ENCODE data around the gene ITPR2.

Gene ITPR2

DNA sequence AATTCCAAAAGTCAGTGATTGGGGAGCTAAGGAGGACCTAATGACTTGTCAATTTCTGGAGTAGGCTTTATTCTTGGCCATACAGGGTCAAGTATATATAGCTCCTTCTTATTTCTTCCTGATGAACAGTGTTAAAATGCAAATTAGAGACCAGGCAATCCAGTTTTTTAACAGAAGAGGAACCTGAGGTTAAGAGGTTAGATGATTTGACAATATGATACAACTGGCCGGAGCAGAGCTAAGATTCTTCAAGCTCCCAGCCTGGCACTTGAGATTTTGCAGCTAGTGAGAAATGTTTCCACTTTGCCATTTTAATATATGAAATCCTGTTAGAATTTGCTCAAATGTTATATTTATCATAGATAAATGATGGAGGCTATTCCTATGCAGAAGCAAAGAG, 433.6 kb downstream of the ITPR2 start:
- DNase-seq (ENCODE audit: low read depth in 2 of 2) = no peak

DNA sequence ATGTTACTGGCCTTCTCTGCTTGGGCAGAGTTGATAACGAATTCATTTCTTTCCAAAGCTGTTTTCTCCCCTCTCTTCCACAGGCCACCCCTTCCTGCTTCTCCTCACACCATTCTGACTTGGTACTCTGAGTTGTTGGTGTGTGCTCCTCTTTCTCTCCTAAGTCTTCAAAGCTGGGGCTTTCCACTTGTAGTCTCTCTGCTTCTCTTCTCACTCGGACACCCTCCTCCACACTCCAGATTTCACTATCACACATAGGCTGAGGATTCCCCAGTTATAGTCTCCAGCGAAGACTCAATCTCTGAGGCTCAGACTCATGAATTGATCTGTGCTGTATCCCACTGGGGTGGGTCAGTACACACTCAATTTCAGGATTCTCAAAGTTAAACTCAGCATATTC, 436.6 kb downstream of the ITPR2 start:
- no peak for DNase-seq (ENCODE audit: low read depth in 2 of 2)

DNA sequence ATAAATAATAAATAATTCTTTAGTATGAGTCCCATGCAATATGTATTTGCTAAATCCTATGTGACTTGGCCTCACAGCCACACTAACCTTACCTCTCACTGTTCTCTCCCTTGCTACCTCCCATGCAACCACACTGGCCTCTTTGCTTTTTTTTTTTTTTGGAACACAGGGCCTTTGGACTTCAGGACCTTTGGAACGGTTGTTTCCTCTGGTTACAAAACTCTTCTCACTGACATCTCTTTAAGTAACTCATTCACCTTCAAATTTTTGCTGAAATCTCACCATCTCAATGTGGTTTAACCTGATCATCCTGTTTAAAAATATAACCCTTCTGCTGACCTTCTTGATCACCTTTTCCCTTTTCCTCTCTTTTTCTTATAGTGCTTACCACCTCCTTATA, 443.7 kb downstream of the ITPR2 start:
- DNase-seq (ENCODE audit: low read depth in 2 of 2) = no peak

DNA sequence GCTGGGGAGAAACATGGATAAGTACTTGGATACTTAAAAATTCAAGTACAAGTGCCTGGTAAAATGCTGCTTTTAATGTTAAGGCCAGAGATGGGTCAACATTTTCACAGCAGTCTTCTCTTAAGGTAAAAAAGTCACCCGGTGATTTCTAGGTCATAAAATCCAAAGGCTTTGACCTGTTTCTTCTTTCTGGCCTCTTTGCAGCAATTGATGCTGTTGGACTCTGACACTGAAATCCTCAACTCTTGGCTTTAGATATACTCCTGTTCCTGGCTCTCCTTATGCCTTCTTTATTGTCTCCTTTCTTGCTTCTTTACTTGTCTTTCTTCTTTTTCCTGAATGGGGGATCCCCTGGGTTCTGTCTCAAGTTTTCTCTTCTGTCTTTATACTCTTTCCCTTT, 448.5 kb downstream of the ITPR2 start:
- DNase-seq (ENCODE audit: low read depth in 2 of 2) = no peak

DNA sequence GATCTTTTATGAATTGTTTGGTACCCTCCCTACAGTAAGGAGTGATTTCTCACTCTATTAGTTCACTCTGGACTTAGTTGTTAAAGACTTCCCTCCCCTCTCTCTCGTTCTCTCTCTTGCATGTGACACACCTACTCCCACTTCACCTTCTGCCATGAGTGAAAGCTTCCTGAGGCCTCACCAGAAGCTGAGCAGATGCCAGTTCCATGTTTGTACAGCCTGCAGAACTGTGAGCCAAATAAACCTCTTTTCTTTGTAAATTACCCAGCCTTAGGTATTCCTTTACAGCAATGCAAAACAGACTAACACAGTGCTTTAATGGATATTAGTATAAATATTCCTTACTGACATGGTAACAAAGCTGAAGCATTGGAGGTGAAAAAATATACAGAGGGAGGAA, 450.0 kb downstream of the ITPR2 start:
- no peak for DNase-seq (ENCODE audit: low read depth in 2 of 2)

- DNase-seq (ENCODE audit: low read depth in 2 of 2) = no peak
These were observed 452.1 kb downstream of the ITPR2 start for GRCh38 chr12:26380897-26381296.

- DNase-seq (ENCODE audit: low read depth in 2 of 2) = no peak
These were observed 453.1 kb downstream of the ITPR2 start for GRCh38 chr12:26379777-26380467.

GRCh38 chr12:26378711-26379110, 454.3 kb downstream of the ITPR2 start:
- no peak for DNase-seq (ENCODE audit: low read depth in 2 of 2)

- no peak for DNase-seq (ENCODE audit: low read depth in 2 of 2)
These were observed 457.9 kb downstream of the ITPR2 start for GRCh38 chr12:26374934-26375680.

- DNase-seq (ENCODE audit: low read depth in 2 of 2) = no peak
These were observed 459.1 kb downstream of the ITPR2 start for GRCh38 chr12:26373606-26374495.

DNA sequence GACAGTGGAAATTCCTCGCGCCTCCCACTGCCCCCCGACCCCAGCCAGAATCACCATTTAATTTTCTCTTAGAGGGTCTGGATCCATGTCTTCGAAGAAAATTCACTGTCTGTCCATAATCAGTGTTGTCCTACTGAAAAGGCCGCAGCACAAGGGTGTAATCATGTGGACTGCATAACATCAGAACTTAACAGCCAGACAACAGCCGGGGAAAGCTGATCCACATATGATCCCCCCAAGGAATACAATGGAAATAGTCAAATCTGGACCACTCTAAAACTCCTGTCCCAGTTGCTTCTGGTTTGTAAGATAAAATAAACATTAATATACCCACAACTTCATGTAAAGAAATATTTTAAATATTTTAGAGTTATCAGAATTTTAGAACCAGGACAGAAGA, 460.1 kb downstream of the ITPR2 start:
- DNase-seq (ENCODE audit: low read depth in 2 of 2) = no peak

GRCh38 chr12:26370098-26370497, 462.9 kb downstream of the ITPR2 start:
- DNase-seq (ENCODE audit: low read depth in 2 of 2) = no peak

GRCh38 chr12:26369588-26369987, 463.4 kb downstream of the ITPR2 start:
- no peak for DNase-seq (ENCODE audit: low read depth in 2 of 2)

GRCh38 chr12:26367991-26368730, 464.8 kb downstream of the ITPR2 start:
- no peak for DNase-seq (ENCODE audit: low read depth in 2 of 2)

DNA sequence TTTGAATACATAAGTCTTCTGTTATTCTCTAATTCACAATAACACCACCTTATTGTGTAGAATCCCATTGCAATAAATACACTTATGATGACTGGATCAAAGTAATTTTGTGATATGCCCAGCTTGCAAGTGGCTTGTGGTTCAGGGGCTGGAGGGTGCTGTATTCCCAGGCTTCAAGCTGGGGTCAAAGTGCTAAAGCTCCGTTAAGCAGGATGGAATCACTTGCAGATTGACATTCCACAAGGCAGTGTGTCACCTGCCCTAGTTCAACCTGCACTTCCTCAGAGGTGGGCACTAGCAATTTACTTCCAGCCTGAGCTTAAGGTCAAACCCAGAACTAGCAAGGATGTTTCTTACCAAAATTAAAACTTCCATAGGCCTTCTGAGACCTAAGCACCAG, 471.0 kb downstream of the ITPR2 start:
- no peak for DNase-seq (ENCODE audit: low read depth in 2 of 2)

DNA sequence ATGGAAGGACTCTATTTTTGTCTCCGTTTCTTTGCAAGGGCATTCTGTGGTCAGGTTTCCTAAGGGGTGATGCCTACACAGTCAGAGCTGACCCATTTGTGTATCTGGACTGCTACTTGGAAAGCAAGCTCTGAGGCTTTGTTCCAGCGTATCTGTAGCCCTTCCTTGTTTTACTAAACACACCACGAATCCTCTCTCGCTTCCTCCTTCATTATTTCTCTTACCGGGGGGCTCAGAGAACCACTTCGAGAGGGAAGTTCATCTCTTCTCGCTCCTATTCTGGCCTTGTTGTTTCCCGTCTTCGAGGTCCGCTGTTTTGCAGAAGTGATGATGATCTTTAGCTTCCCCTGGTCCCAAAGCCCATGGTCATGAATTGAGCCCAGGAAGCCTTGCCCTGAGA, 472.9 kb downstream of the ITPR2 start:
- DNase-seq (ENCODE audit: low read depth in 2 of 2) = no peak

GRCh38 chr12:26359576-26359975, 473.4 kb downstream of the ITPR2 start:
- no peak for DNase-seq (ENCODE audit: low read depth in 2 of 2)

- no peak for DNase-seq (ENCODE audit: low read depth in 2 of 2)
These were observed 474.3 kb downstream of the ITPR2 start for GRCh38 chr12:26358651-26359050.

DNA sequence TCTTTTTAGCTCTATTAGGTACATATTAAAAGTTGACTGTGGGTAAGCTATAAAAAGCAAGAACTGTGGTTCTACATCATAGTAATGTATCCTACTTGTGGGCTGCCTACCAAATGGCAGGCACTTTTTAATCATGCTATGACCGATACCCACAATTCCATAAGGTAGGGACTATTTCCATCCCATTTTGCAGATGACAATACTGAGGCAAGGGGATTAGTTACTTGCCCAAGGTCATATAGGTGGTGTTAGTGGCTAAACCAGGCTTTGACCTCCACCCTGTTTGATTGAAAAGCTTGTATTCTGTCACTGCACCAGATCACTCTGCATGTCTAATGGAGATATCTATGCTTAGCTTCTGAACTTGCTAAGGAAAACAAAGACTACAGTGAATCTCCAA, 485.7 kb downstream of the ITPR2 start:
- no peak for DNase-seq (ENCODE audit: low read depth in 2 of 2)

GRCh38 chr12:26346736-26347135, 486.3 kb downstream of the ITPR2 start:
- DNase-seq (ENCODE audit: low read depth in 2 of 2) = no peak

- DNase-seq (ENCODE audit: low read depth in 2 of 2) = no peak
These were observed 487.5 kb downstream of the ITPR2 start for GRCh38 chr12:26345471-26346003.

- no peak for DNase-seq (ENCODE audit: low read depth in 2 of 2)
These were observed 491.5 kb downstream of the ITPR2 start for GRCh38 chr12:26341491-26341890.

Measured in activated CD4-positive, alpha-beta T cell treated with anti-CD3 and anti-CD28 coated beads for 24 hours (primary cell).